OCI-LY1 (cell line): ENCODE results near the gene NCAPD2.

Experiments used
- EZH2 ChIP-seq: fragments of 200-600 bp; sonication (generic), shearing (Covaris generic); IDR thresholded peaks from 2 replicates; pipeline ENCODE4 v1.8.0; 2017; ENCODE audit warnings: borderline replicate concordance, mixed run types, mild to moderate bottlenecking, antibody characterized with exemption, low read length, moderate library complexity, mixed read lengths
- TF ChIP-seq, protein P1 (sequence below): fragments of 200-600 bp; sonication (generic), shearing (Covaris generic); IDR thresholded peaks from 2 replicates; pipeline ENCODE4 v1.5.1; 2017; ENCODE audit warnings: mild to moderate bottlenecking, antibody characterized with exemption, low read length, moderate library complexity, mixed read lengths

DNA sequence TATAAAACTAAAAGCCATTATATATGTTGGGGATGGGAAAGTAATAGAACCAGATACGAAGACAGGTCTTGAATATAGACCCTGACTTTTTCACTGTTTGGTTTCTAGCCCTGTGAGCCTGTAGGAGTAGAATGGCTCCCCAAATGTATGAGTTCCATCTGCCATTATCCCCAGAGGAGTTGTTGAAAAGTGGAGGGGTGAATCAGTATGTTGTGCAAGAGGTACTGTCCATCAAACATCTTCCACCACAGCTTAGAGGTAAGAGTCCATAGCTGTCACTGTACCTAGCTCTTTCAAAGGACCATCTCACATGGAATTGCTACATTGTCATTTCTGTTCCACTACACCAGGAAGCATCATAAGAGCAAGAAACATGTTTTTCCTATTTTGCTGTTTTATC is 1.1 kb downstream of the NCAPD2 start:
- TF ChIP-seq, protein P1, sequence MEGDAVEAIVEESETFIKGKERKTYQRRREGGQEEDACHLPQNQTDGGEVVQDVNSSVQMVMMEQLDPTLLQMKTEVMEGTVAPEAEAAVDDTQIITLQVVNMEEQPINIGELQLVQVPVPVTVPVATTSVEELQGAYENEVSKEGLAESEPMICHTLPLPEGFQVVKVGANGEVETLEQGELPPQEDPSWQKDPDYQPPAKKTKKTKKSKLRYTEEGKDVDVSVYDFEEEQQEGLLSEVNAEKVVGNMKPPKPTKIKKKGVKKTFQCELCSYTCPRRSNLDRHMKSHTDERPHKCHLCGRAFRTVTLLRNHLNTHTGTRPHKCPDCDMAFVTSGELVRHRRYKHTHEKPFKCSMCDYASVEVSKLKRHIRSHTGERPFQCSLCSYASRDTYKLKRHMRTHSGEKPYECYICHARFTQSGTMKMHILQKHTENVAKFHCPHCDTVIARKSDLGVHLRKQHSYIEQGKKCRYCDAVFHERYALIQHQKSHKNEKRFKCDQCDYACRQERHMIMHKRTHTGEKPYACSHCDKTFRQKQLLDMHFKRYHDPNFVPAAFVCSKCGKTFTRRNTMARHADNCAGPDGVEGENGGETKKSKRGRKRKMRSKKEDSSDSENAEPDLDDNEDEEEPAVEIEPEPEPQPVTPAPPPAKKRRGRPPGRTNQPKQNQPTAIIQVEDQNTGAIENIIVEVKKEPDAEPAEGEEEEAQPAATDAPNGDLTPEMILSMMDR: no peak
- no peak for TF ChIP-seq EZH2
